Left ventricle myocardium superior (tissue), 1 donor: ENCODE results near the gene ANXA6. TPM values are rescaled to one million over a fixed set of nuclear protein-coding genes. Genes with fewer than 3 reads are reported as not detected.
A peak's percentile ranks its signal among the peaks of the same experiment; 100 is the strongest.

Experiments
- ATAC-seq: fragments of 200-7000 bp; cut with Tn5 transposase; one replicate; pipeline ENCODE4 v1.9.1; 2020; ENCODE audit warnings: mild to moderate bottlenecking, moderate library complexity
- DNase-seq: peaks from one replicate; pipeline ENCODE4 v3.0.0-alpha.2; 2020
- intact Hi-C: fragments of 100-400 bp; cut with micrococcal nuclease; formaldehyde crosslinking; loops from one replicate; pipeline ENCODE4 v1.11.0; 2022
- total RNA-seq: library from RNA; stranded (reverse); fragmentation: NEBNext Ultra II Directional; extraction: Animal tissue kit (Norgen Biotek cat#: 25700); gene quantifications from one replicate; pipeline ENCODE4 v1.2.1, GENCODE V29; 2021
- donor health status: DM: no; HTN: yes; CAD: no; lungs with severe emphysema.

ANXA6 gene
- total RNA-seq, 1 donor from 2014 or later: 214 TPM

- ATAC-seq: peak; percentile 37
- intact Hi-C loops: no loop called here
- DNase-seq: no peak
Observed at GRCh38 chr5:151156507-151157420, 815 bp downstream of the ANXA6 start.

- intact Hi-C loops: no loop called here
- DNase-seq: no peak
- ATAC-seq: peak; percentile 9
Observed at GRCh38 chr5:151155775-151156506, 1.6 kb downstream of the ANXA6 start.

GRCh38 chr5:151154931-151155774 lies 2.4 kb downstream of the ANXA6 start:
- no peak for DNase-seq
- intact Hi-C loops: no loop called here
- ATAC-seq: no peak

- ATAC-seq (no peak), DNase-seq (no peak)
- intact Hi-C loops: no loop called here
Observed at GRCh38 chr5:151153766-151154272, 3.8 kb downstream of the ANXA6 start.

- no peak for DNase-seq
- intact Hi-C loops: no loop called here
- ATAC-seq: no peak
Observed at GRCh38 chr5:151153300-151153699, 4.3 kb downstream of the ANXA6 start.

- intact Hi-C loops: no loop called here
- ATAC-seq (peak; percentile 9), DNase-seq (no peak)
Observed at GRCh38 chr5:151151793-151152192, 5.8 kb downstream of the ANXA6 start.

- DNase-seq: no peak
- intact Hi-C loops: no loop called here
- ATAC-seq: peak; percentile 4
Observed at GRCh38 chr5:151151263-151151660, 6.3 kb downstream of the ANXA6 start.

GRCh38 chr5:151150471-151151262 lies 6.9 kb downstream of the ANXA6 start:
- intact Hi-C loops: no loop called here
- DNase-seq: peak; percentile 67

GRCh38 chr5:151148583-151148982 lies 9.0 kb downstream of the ANXA6 start:
- DNase-seq (no peak), ATAC-seq (no peak)
- intact Hi-C loops: no loop called here

More at GRCh38 chr5:151150471-151151262, 6.9 kb downstream of the ANXA6 start:
- ATAC-seq: peak; percentile 71

GRCh38 chr5:151147033-151147432 lies 10.5 kb downstream of the ANXA6 start:
- DNase-seq: no peak
- ATAC-seq: no peak
- intact Hi-C loops: no loop called here

- DNase-seq: no peak
- no peak for ATAC-seq
- intact Hi-C loops: no loop called here
Observed at GRCh38 chr5:151146061-151146460, 11.5 kb downstream of the ANXA6 start.

GRCh38 chr5:151144922-151145321 lies 12.7 kb downstream of the ANXA6 start:
- intact Hi-C loops: no loop called here
- no peak for DNase-seq
- no peak for ATAC-seq

- intact Hi-C loops: no loop called here
- no peak for DNase-seq
- ATAC-seq: no peak
Observed at GRCh38 chr5:151144275-151144674, 13.3 kb downstream of the ANXA6 start.

GRCh38 chr5:151143645-151144044 lies 13.9 kb downstream of the ANXA6 start:
- DNase-seq: no peak
- ATAC-seq: no peak
- intact Hi-C loops: no loop called here

- intact Hi-C loops: no loop called here
- DNase-seq (no peak), ATAC-seq (no peak)
Observed at GRCh38 chr5:151142933-151143332, 14.6 kb downstream of the ANXA6 start.

- peak; percentile 65 for DNase-seq
- ATAC-seq: peak; percentile 91
- intact Hi-C loops: no loop called here
Observed at GRCh38 chr5:151141535-151141934, 16.0 kb downstream of the ANXA6 start.

GRCh38 chr5:151140686-151141459 lies 16.7 kb downstream of the ANXA6 start:
- ATAC-seq (peak; percentile 54), DNase-seq (no peak)
- intact Hi-C loops: no loop called here

- no peak for DNase-seq
Observed at GRCh38 chr5:151139646-151140045, 17.9 kb downstream of the ANXA6 start.

More at GRCh38 chr5:151139646-151140045, 17.9 kb downstream of the ANXA6 start:
- intact Hi-C loops: no loop called here
- ATAC-seq: no peak
